Progenitor cell of endocrine pancreas (in vitro differentiated cells): Measurements from ENCODE around the gene CLCN6. TPM values are rescaled to one million over a fixed set of nuclear protein-coding genes. Genes with fewer than 3 reads are reported as not detected.

Experiments
- DNase-seq: peaks from one replicate; pipeline ENCODE4 v3.0.0; 2021; ENCODE audit warnings: low spot score; ENCODE audit not compliant: unreplicated experiment
- H3K27ac Mint-ChIP-seq: 2 replicates; pipeline ENCODE4 v1.8.0; 2021; ENCODE audit warnings: mild to moderate bottlenecking, moderate library complexity, mixed read lengths
- H3K27me3 Mint-ChIP-seq: 2 replicates; pipeline ENCODE4 v1.8.0; 2021; ENCODE audit warnings: mixed read lengths
- H3K36me3 Mint-ChIP-seq: 2 replicates; pipeline ENCODE4 v1.8.0; 2022; ENCODE audit warnings: mixed read lengths; ENCODE audit not compliant: insufficient read depth
- H3K4me1 Mint-ChIP-seq: 2 replicates; pipeline ENCODE4 v1.8.0; 2021; ENCODE audit warnings: low read depth, mixed read lengths
- H3K4me3 Mint-ChIP-seq: 2 replicates; pipeline ENCODE4 v1.8.0; 2021; ENCODE audit warnings: low read depth, mild to moderate bottlenecking, moderate library complexity, mixed read lengths
- H3K9me3 Mint-ChIP-seq: 2 replicates; pipeline ENCODE4 v1.8.0; 2021; ENCODE audit warnings: low read depth, mixed read lengths
- total RNA-seq: library from RNA; stranded (reverse); gene quantifications from 2 replicates; pipeline ENCODE4 v1.2.1, GENCODE V29; 2021
- TF ChIP-seq, protein P1 (sequence below): fragments of 200-600 bp; sonication (generic); IDR thresholded peaks from one replicate; pipeline ENCODE4 v1.5.0; 2021; ENCODE audit warnings: antibody characterized with exemption, mild to moderate bottlenecking; ENCODE audit not compliant: unreplicated experiment

The CLCN6 gene
- total RNA-seq, 1 donor from 2014 or later = 44.3 TPM

DNA sequence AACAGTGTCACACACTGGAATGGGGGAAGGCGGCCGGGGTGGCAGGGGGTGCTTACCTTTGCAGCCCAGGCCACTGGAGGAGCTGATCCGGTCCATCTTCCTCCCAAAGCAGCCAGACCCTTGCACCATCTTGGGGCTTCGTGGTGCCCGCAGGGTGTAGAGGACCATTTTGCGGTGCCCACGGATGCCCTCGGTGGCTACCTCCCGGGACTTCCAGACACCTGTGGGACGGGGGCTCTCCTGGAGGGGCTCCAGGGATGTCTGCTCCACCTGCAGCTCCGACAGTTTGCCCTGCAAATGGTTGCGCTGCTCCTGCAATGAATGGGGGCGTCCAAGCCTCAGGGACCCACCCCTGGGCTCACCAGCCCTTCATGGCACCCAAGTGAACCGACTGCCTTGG, 52.2 kb downstream of the CLCN6 start:
- H3K27me3 Mint-ChIP-seq = peaks cover 61% of the 10 kb centered on the region
- H3K9me3 Mint-ChIP-seq = no peaks in the 10 kb centered on the region
- no peak overlapping the region for H3K27ac Mint-ChIP-seq
- peaks cover 2% of the 10 kb centered on the region for H3K4me1 Mint-ChIP-seq
- no peaks in the 10 kb centered on the region for H3K36me3 Mint-ChIP-seq
- DNase-seq = no peak
- TF ChIP-seq, protein P1, sequence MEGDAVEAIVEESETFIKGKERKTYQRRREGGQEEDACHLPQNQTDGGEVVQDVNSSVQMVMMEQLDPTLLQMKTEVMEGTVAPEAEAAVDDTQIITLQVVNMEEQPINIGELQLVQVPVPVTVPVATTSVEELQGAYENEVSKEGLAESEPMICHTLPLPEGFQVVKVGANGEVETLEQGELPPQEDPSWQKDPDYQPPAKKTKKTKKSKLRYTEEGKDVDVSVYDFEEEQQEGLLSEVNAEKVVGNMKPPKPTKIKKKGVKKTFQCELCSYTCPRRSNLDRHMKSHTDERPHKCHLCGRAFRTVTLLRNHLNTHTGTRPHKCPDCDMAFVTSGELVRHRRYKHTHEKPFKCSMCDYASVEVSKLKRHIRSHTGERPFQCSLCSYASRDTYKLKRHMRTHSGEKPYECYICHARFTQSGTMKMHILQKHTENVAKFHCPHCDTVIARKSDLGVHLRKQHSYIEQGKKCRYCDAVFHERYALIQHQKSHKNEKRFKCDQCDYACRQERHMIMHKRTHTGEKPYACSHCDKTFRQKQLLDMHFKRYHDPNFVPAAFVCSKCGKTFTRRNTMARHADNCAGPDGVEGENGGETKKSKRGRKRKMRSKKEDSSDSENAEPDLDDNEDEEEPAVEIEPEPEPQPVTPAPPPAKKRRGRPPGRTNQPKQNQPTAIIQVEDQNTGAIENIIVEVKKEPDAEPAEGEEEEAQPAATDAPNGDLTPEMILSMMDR = no peak
- no peak overlapping the region for H3K4me3 Mint-ChIP-seq

DNA sequence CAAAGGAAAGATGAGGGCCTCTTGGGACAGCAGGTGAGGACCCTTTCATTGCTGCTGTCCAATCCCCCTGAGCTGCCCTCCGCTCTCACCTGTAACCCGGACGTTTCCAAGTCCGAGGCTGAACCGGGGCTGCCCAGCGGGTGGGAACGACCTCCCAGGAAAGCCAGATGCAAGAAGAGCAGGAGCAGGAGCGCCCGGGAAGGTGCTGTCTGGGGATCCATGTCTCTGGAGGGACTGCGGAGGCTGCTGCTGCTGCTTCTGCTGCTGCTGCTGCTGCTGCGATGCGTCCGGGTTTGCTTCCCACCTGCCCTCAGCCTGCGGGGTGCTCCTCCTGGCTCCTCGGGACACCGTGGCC, 52.6 kb downstream of the CLCN6 start, which contains the start of gene NPPB:
Gene NPPB, minus strand, starts transcription at position 333 of the 355 bp plus-strand sequence. Its CDS starts 112 bp downstream, at position 221.
- Mint-ChIP-seq H3K27me3 (peaks cover 59% of the 10 kb centered on the region), H3K36me3 (no peaks in the 10 kb centered on the region), H3K4me1 (peaks cover 2% of the 10 kb centered on the region), H3K9me3 (no peaks in the 10 kb centered on the region), H3K27ac (no peak within 1 kb of the TSS), H3K4me3 (peak within 1 kb of the TSS; percentile 35)
- DNase-seq = no peak
- TF ChIP-seq, protein P1 = no peak

DNA sequence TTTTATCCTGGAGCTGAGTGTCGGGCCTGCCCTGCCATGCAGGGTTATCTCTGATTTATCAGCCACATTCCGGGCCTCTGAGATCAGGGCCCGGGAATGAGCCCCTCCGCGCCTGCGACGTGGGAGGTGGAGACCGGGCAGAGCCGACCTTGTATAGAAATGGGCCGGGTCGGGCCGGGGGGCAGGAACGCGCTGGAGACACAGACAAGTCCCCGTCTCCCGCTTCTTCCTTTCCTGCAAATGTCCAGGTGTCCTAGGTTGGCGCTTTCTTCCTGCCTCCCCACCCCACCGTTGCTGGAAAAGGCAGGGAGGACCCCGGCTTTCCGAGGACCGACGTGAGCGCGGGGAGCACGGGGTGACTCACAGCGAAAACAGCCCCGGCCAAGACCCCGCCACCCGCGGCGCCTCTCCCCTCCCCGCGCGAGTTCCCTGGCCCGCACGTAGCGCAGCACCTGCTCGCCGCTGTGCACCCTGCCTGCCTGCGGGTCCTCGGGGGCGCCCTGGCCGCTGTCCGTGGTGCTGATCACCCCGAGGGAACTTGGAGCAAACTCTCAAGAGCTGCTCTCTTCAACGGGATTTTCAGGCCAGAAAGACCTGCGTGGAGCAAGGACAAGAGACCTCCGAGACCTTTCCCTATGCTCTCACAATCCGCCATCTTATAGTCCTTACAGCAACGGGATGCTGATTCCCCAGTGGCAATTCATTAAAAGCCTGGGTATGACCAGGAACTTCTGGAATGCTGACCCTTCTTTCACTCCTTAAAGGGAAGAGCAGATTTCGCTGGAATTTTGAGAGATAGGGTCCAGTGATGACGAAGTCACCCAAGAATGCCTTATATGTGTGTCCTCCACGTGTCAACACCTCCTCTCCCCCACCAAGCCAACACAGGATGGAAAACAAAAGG, 53.2 kb downstream of the CLCN6 start:
- Mint-ChIP-seq H3K9me3 (no peaks in the 10 kb centered on the region), H3K4me1 (peaks cover 2% of the 10 kb centered on the region), H3K4me3 (peak overlapping the region; percentile 35), H3K27me3 (peaks cover 57% of the 10 kb centered on the region), H3K36me3 (no peaks in the 10 kb centered on the region), H3K27ac (no peak overlapping the region)
- peak; percentile 94 for DNase-seq
- TF ChIP-seq, protein P1 = peak; percentile 59

DNA sequence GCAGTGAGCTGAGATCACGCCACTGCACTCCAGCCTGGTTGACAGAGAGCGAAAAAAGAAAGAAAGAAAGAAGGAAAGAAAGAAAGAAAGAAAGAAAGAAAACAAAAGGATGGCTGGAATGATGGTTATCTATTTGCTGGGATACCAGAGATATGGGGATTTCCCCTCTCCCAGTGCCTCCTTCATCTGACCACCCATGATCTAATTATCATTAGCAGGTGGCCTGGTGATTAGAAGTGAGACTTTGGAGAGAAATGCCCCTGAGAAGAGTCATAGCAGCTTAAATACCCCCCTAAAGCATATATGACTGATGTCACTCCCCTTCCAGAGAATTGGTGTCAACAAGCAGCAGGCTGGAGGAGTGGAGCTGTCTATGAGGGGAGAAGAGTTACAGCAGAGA, 54.1 kb downstream of the CLCN6 start:
- peaks cover 60% of the 10 kb centered on the region for H3K27me3 Mint-ChIP-seq

DNA sequence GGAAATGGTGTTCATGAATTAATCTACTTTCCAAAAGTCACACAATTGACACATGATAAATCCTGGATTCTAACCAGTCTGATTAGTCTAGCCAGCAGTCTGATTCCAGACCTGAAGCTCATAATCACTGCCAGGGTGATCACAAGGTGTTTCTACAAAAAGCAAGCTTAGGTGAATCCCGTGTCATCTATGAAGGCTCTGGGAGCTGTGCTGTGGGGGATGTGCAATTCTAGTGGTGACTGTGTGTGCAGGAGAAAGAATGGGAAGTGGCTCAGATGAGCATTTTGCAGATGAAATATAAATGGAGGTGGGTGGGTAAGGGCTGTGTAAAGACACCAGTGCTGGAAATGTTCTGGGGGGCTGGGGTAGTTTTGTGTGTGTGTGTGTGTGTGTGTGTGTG, 54.6 kb downstream of the CLCN6 start:
- no peak for DNase-seq
- Mint-ChIP-seq H3K36me3 (no peaks in the 10 kb centered on the region), H3K27me3 (peaks cover 60% of the 10 kb centered on the region), H3K4me1 (peaks cover 2% of the 10 kb centered on the region), H3K9me3 (no peaks in the 10 kb centered on the region), H3K4me3 (no peak overlapping the region), H3K27ac (no peak overlapping the region)
- TF ChIP-seq, protein P1 = no peak

More for the DNA sequence above, 54.1 kb downstream of the CLCN6 start:
- Mint-ChIP-seq H3K4me1 (peaks cover 2% of the 10 kb centered on the region), H3K27ac (no peak overlapping the region), H3K36me3 (no peaks in the 10 kb centered on the region), H3K4me3 (no peak overlapping the region), H3K9me3 (no peaks in the 10 kb centered on the region)
- TF ChIP-seq, protein P1 = no peak
- DNase-seq = no peak
